GM21528 (cell line): ENCODE results near the gene AOC2.
A peak's percentile ranks its signal among the peaks of the same experiment; 100 is the strongest.
"Not testable (repeated sequence)": the region's sequence is repeated elsewhere in the genome, so short reads cannot be mapped to it uniquely, and the experiment has no call there.

Source experiments
- ATAC-seq: cut with Tn5 transposase; IDR thresholded peaks from one replicate; pipeline ENCODE4 v1.9.1; 2021; ENCODE audit warnings: mild to moderate bottlenecking, moderate library complexity; ENCODE audit not compliant: unreplicated experiment, low FRiP score

The AOC2 gene

GRCh38 chr17:42832213-42832933, 12.0 kb upstream of the AOC2 start:
- ATAC-seq, result no peak

GRCh38 chr17:42832934-42833766, 11.2 kb upstream of the AOC2 start, which contains the start of gene PSME3:
PSME3 (plus strand) TSS chr17:42833397; CDS start chr17:42833632, 235 bp downstream.
- ATAC-seq, result peak; percentile 82

GRCh38 chr17:42833767-42834422, 10.5 kb upstream of the AOC2 start:
- ATAC-seq, result no peak

DNA sequence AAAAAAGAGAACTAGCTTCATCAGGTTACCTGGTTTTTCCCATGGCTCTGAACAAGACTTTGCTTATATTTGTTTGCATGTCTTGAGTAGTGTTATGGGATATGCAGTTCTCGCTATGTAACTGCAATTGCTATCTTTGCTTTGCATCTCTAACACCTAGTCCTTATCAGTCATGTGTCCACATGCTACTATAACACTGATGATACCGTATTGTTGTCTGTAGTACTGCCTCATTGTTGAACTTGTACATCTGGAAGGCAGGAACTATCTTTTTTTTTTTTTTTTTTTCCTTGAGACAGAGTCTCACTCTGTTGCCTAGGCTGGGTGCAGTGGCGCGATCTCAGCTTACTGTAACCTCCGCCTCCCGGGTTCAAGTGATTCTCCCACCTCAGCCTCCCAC, 8.6 kb upstream of the AOC2 start:
- no peak for ATAC-seq

DNA sequence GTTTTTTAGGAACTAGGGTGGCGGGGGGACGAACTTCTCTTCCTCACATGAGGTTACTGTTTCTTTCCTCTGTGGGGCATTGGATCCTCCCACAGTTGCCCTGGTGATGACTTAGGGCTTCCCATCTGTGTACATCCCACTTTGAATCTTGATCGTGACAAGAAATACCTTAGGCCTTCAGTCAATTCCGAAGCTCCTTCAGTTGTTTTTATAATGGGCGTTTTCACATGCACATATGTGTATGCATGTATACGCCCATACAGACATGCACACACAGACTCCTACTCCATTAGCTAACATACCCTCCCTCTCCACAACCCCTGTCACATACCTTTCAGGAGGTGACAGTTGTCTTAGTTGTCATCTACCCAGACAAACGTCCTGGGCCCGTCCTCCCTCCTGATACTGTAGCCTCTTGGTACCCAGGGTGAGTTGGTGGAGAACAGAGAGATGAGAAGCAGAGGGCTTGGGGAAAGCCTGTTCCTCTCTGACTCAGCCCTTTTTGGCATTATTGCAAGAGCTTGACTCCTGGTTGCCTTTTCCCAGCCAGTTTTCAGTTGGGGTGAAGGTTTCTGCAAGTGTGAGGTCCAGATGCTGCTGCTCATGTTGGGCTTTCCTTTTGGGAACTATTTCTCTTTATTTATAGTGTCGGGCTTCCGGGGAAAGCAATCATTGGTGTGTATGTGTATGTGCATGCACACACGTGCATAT, 2.2 kb upstream of the AOC2 start:
- ATAC-seq, result no peak

DNA sequence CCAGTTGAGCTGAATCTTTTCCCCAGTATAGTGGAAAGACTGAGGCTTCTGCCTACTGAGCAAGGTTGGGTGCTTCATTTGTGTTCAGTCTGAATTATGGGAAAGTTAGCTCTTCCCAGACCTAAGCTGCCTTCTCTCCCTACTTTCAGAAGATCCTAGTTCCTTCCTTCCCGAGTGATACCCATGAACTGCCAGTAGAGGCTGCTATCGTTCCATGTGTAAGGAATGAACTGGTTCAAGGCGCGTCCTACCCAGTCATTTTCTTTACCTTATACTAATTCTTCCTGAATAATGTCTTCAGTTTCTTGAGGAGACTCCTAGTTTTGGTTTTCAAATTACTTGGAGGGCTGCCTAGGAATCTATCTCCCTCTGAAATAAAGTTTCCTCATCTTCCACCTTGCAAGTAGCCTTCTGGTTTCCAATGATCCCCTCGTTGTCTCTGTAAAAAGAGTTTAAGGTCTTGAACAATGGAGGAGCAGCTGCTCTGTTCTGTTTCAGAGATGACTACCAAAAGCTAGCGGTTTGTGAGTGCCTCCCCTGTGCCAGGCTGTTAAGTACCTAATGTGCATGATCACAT, 934 bp upstream of the AOC2 start:
- ATAC-seq, result no peak

DNA sequence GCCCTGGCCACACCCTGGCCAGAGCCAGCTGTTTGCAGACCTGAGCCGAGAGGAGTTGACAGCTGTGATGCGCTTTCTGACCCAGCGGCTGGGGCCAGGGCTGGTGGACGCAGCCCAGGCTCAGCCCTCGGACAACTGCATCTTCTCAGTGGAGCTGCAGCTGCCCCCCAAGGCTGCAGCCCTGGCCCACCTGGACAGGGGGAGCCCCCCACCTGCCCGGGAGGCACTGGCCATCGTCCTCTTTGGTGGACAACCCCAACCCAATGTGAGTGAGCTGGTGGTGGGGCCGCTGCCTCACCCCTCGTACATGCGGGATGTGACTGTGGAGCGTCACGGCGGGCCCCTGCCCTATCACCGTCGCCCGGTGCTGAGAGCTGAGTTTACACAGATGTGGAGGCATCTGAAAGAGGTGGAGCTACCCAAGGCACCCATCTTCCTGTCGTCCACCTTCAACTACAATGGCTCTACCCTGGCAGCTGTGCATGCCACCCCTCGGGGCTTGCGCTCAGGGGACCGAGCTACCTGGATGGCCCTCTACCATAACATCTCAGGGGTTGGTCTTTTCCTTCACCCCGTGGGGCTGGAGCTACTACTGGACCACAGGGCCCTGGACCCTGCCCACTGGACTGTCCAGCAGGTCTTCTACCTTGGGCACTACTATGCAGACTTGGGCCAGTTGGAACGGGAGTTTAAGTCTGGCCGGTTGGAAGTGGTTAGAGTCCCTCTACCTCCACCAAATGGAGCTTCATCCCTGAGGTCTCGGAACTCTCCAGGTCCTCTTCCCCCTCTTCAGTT, 578 bp downstream of the AOC2 start:
- no peak for ATAC-seq

- no peak for ATAC-seq
Measured at GRCh38 chr17:42845556-42845917, 1.2 kb downstream of the AOC2 start.

DNA sequence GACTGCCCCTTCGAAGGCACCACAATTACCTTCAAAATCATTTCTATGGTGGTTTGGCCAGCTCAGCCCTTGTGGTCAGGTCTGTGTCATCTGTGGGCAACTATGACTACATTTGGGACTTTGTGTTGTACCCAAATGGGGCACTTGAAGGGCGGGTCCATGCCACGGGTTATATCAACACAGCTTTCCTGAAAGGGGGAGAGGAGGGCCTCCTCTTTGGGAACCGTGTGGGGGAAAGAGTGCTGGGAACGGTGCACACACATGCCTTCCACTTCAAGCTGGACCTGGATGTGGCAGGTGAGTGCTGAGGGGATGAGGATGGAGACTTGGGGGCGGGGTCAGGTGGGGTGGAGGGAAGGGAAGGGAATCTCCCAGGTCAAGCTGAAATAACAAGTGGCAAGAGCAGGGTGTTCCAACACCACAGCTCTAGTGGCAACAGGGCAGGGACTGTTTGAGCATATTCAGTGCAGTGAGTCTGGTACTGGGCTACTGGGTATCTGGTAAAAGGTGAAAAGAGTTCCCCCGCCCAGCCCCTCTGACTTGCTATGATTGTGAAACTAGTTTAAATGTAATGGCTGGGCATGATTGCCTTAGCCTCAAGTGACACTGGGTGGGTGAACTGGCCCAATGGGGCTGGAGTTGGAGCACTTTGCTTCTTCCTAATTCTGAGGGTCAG, 1.7 kb downstream of the AOC2 start:
- no peak for ATAC-seq

DNA sequence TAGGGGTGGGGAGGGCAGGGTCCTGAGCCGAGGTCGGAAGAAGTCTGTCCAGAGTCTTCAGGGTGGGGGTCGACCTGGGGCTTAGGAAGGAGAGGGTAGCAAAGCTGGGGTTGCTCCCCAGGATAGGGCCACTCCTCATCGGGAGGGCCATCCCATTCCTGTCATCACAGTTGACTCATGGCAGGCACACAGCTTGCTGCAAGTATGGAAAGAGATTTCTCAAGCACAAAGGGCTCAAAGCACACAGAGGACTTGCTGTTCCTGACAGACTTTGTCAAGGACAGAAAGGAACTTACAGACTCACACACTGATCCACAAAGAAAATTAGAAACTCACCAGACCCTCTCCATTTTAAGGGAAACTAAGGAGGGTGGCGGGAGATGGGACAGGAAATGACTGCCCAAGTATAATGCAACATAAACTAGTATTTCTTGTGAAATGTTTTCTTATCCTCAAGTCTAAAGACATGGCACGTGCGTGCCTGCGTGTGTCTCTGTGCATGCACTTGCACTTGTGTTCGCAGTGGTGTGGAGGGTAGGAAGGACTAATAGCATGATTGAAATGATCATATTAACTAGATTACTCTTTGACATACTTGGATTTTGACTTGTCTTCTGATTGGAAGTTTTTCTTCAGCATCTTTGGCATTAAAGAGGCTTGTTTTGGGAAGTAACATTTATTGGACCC, 2.4 kb downstream of the AOC2 start:
- no peak for ATAC-seq

GRCh38 chr17:42848093-42848492, 3.7 kb downstream of the AOC2 start:
- ATAC-seq, result no peak

DNA sequence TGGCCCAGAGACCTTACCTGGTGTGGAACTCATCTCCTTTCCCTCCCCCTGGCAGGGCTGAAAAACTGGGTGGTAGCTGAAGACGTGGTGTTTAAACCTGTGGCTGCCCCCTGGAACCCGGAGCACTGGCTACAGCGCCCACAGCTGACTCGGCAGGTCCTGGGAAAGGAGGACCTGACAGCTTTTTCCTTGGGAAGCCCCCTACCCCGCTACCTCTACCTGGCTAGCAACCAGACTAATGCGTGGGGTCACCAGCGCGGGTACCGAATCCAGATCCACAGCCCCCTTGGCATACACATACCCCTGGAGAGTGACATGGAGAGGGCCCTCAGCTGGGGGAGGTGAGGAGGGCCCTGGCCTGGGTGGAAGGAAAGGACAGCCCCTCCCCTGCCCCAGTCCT, 4.7 kb downstream of the AOC2 start:
- ATAC-seq, result no peak

GRCh38 chr17:42849451-42850181, 5.2 kb downstream of the AOC2 start:
- no peak for ATAC-seq

- no peak for ATAC-seq
Measured at GRCh38 chr17:42850954-42851353, 6.6 kb downstream of the AOC2 start, which contains the start of gene AOC3. AOC3 (plus strand) TSS chr17:42851199; CDS start chr17:42851344, 145 bp downstream.

DNA sequence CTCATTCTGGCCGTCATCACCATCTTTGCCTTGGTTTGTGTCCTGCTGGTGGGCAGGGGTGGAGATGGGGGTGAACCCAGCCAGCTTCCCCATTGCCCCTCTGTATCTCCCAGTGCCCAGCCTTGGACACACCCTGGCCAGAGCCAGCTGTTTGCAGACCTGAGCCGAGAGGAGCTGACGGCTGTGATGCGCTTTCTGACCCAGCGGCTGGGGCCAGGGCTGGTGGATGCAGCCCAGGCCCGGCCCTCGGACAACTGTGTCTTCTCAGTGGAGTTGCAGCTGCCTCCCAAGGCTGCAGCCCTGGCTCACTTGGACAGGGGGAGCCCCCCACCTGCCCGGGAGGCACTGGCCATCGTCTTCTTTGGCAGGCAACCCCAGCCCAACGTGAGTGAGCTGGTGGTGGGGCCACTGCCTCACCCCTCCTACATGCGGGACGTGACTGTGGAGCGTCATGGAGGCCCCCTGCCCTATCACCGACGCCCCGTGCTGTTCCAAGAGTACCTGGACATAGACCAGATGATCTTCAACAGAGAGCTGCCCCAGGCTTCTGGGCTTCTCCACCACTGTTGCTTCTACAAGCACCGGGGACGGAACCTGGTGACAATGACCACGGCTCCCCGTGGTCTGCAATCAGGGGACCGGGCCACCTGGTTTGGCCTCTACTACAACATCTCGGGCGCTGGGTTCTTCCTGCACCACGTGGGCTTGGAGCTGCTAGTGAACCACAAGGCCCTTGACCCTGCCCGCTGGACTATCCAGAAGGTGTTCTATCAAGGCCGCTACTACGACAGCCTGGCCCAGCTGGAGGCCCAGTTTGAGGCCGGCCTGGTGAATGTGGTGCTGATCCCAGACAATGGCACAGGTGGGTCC, 7.2 kb downstream of the AOC2 start:
- not testable (repeated sequence) for ATAC-seq

DNA sequence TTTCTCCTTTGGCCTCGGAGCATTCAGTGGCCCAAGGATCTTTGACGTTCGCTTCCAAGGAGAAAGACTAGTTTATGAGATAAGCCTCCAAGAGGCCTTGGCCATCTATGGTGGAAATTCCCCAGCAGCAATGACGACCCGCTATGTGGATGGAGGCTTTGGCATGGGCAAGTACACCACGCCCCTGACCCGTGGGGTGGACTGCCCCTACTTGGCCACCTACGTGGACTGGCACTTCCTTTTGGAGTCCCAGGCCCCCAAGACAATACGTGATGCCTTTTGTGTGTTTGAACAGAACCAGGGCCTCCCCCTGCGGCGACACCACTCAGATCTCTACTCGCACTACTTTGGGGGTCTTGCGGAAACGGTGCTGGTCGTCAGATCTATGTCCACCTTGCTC, 8.0 kb downstream of the AOC2 start:
- no peak for ATAC-seq

DNA sequence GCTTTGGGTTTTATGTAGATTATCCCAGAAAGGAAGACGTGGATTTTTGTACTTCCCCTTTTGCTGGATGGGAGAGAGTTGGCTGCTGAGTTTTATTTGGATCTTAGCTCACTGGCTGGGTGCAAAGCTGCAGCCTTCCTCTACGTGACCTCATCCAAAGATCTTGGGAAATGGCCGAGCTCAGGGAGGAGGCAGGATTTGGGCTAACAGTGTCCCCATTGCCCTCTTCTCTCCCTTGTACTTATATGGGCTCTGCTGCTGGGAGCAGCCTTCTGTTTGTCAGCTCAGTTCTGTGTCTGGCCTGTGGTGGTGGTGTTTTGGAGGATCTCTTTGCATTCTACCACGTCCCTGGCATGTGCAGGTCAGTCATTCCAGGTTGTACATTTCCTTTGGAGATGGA, 8.6 kb downstream of the AOC2 start:
- no peak for ATAC-seq
